ENCODE data around the gene SLC22A4.

GRCh38 chr5:132362086-132362485 is 67.9 kb downstream of the SLC22A4 start:
- TF ChIP-seq CTCF (IDR thresholded peaks at IDR 0.05; ENCODE audit: poor library complexity), result no peak
- no peak for TF ChIP-seq EZH2 (IDR thresholded peaks at IDR 0.05; ENCODE audit: borderline replicate concordance)

Data from hepatocyte (in vitro differentiated cells).